ENCODE measurements around the gene BRICD5. TPM values are rescaled to one million over a fixed set of nuclear protein-coding genes. Genes with fewer than 3 reads are reported as not detected.

BRICD5 gene
- total and polyA plus RNA-seq, 2 of the 4 experiments (the other 2 are of a cell fraction), result 0.18 to 0.94 TPM

DNA sequence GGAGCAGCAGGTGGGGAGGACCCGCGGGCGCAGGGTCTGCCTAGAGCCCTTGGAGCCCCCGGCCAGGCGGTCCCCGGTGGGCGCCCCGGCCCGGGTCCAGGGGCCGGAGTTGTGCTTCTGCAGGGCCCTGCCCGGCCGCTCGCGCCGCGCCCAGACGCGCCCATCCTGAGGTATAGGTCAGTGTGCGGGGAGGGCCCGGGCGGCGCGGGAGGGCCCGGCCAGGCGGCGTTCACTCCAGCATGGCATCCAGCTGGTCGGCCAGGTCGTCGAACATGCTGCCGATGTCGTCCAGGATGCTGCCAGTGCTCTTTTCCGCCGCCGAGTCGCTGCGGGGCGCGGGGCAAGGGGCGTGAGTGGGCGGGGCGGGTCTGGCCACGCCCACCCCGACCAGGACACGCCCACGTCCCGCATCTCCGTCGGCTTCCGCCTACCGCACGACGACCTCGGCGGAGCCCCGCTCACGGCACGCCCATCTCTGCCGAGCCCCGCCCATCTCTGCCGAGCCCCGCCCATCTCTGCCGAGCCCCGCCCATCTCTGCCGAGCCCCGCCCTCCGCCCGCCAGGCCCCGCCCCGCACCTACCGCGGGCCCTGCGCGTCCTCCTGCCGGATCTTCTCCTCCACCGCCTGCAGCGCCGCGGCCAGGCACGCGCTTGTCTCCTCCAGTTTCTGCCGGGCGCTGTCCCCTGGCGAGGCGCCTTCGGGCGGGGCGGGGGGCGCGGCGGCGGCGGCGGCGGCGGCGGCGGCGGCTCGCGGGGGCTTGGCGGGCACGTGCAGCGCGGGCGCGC is 32.1 kb downstream of the BRICD5 start:
- Histone ChIP-seq H2BK20ac (ENCODE audit: low read depth, low read length) (no peak overlapping the region), H4K8ac (ENCODE audit: low read depth in 2 of 2, low read length in 2 of 2) (no peak overlapping the region), H3K56ac (ENCODE audit: extremely low read depth, insufficient read depth, low read length) (no peak overlapping the region), H4K20me1 (ENCODE audit: insufficient read depth, low read length) (peaks cover 7% of the 10 kb centered on the region; the same call in 1 of the 2 replicates), H2AK9ac (replicated peaks; ENCODE audit: low read depth, low read length, poor library complexity) (peak overlapping the region; percentile 28), H2BK5ac (ENCODE audit: low read depth, low read length, poor library complexity, severe bottlenecking) (no peak overlapping the region), H3K4me1 (ENCODE audit: control insufficient read depth, insufficient read depth, low read length) (no peaks in the 10 kb centered on the region), H3K4me2 (ENCODE audit: low read depth, low read length) (no peak overlapping the region), H2BK120ac (ENCODE audit: low read depth, low read length) (no peak overlapping the region), H2AK5ac (ENCODE audit: low read depth, low read length) (no peak overlapping the region), H4K5ac (ENCODE audit: low read depth, low read length) (no peak overlapping the region), H3K14ac (replicated peaks; ENCODE audit: low read depth, low read length) (no peak overlapping the region), H3K4me3 (ENCODE audit: insufficient read depth, low read depth, low read length) (no peak overlapping the region), H3K36me3 (ENCODE audit: control insufficient read depth, insufficient read depth, low read length) (peaks cover 40% of the 10 kb centered on the region), H3K23ac (ENCODE audit: low read depth, low read length) (no peak overlapping the region), H3K9me3 (ENCODE audit: control insufficient read depth, insufficient read depth, low read length) (no peaks in the 10 kb centered on the region), H2AFZ (replicated peaks; ENCODE audit: low read length, poor library complexity) (no peak overlapping the region), H4K91ac (ENCODE audit: insufficient read depth, low read depth, low read length) (no peak overlapping the region), H3K27ac (ENCODE audit: insufficient read depth, low read length) (no peak overlapping the region), H3K79me1 (ENCODE audit: low read depth in 1 of 2, low read length in 2 of 2) (no peaks in the 10 kb centered on the region), H3K27me3 (ENCODE audit: control insufficient read depth, insufficient read depth, low read length) (no peaks in the 10 kb centered on the region), H3K4ac (ENCODE audit: low read depth, low read length) (no peak overlapping the region), H2BK15ac (ENCODE audit: low read depth, low read length) (no peak overlapping the region), H3K9me1 (ENCODE audit: insufficient read depth, low read length) (no peaks in the 10 kb centered on the region), H3K18ac (ENCODE audit: low read depth, low read length) (no peak overlapping the region), H3K9ac (ENCODE audit: low read depth, low read length) (no peak overlapping the region)
- dilution Hi-C loops (cut with HindIII; ENCODE audit: low sequenced_read_pairs, unreplicated experiment) (no loop called here), intact Hi-C loops (cut with micrococcal nuclease) (no loop called here), in situ Hi-C loops (cut with MboI; ENCODE audit: low sequenced_read_pairs) (no loop called here)
- DNase-seq (no peak), ATAC-seq (ENCODE audit: low read depth) (peak; percentile 74)
- TF ChIP-seq POLR2A (IDR thresholded peaks at IDR 0.05; ENCODE audit: low read depth, low read length) (no peak), CEBPB (IDR thresholded peaks at IDR 0.05; ENCODE audit: low read depth, low read length) (no peak), CTCF (conservative IDR thresholded peaks at IDR 0.05; ENCODE audit: low read depth, low read length) (no peak), MXI1 (IDR thresholded peaks at IDR 0.05; ENCODE audit: borderline replicate concordance, low read depth, low read length) (no peak), BHLHE40 (IDR thresholded peaks at IDR 0.05; ENCODE audit: low read depth, low read length) (no peak), MAFK (IDR thresholded peaks at IDR 0.05; ENCODE audit: low read depth, low read length) (no peak), RCOR1 (IDR thresholded peaks at IDR 0.05; ENCODE audit: insufficient replicate concordance, low read length) (no peak), RAD21 (IDR thresholded peaks at IDR 0.05; ENCODE audit: low read length) (no peak), NFE2L2 (IDR thresholded peaks at IDR 0.05; ENCODE audit: low read depth, low read length) (no peak), CHD1 (IDR thresholded peaks at IDR 0.05; ENCODE audit: low read depth, low read length) (no peak), MAZ (IDR thresholded peaks at IDR 0.05; ENCODE audit: borderline replicate concordance, low read depth, low read length) (no peak), SMC3 (IDR thresholded peaks at IDR 0.05; ENCODE audit: low read depth, low read length) (no peak), FOS (IDR thresholded peaks at IDR 0.05; ENCODE audit: low read depth, low read length) (no peak), RFX5 (IDR thresholded peaks at IDR 0.05; ENCODE audit: low read depth, low read length) (no peak)
- TF ChIP-seq, protein P1, sequence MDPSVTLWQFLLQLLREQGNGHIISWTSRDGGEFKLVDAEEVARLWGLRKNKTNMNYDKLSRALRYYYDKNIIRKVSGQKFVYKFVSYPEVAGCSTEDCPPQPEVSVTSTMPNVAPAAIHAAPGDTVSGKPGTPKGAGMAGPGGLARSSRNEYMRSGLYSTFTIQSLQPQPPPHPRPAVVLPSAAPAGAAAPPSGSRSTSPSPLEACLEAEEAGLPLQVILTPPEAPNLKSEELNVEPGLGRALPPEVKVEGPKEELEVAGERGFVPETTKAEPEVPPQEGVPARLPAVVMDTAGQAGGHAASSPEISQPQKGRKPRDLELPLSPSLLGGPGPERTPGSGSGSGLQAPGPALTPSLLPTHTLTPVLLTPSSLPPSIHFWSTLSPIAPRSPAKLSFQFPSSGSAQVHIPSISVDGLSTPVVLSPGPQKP (IDR thresholded peaks at IDR 0.05; ENCODE audit: borderline replicate concordance, low read depth, low read length), result no peak
- TF ChIP-seq, protein P2, sequence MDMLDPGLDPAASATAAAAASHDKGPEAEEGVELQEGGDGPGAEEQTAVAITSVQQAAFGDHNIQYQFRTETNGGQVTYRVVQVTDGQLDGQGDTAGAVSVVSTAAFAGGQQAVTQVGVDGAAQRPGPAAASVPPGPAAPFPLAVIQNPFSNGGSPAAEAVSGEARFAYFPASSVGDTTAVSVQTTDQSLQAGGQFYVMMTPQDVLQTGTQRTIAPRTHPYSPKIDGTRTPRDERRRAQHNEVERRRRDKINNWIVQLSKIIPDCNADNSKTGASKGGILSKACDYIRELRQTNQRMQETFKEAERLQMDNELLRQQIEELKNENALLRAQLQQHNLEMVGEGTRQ (IDR thresholded peaks at IDR 0.05; ENCODE audit: low read depth, low read length), result no peak
- WGBS, 2 experiments (ENCODE audit: extremely low coverage in 2 of 2, insufficient read length in 1 of 2), result 60% methylated on average over 47 of the region's 106 CpGs; no CpG with 5 or more reads in 1 of the 2 experiments
- BruUV-seq (replicated peaks), result no TSS peak
- ChIA-PET CTCF (no interaction called here), POLR2A (ENCODE audit: unreplicated experiment) (no interaction called here)

Data from IMR-90 (cell line).